Activated CD4-positive, CD25-positive, alpha-beta regulatory T cell treated with anti-CD3 and anti-CD28 coated beads, Interleukin-2, amount 50 U/mL, for 72 hours (primary cell): Measurements from ENCODE around the gene PARP6.

Experiments used
- DNase-seq: peaks from one replicate; pipeline ENCODE4 v3.0.0; 2021

The PARP6 gene

GRCh38 chr15:72272213-72272996 is at the start of gene PARP6:
Gene PARP6, minus strand, starts transcription at chr15:72272554. Its CDS starts 5,077 bp downstream, at chr15:72267477.
- DNase-seq, result peak; percentile 95

DNA sequence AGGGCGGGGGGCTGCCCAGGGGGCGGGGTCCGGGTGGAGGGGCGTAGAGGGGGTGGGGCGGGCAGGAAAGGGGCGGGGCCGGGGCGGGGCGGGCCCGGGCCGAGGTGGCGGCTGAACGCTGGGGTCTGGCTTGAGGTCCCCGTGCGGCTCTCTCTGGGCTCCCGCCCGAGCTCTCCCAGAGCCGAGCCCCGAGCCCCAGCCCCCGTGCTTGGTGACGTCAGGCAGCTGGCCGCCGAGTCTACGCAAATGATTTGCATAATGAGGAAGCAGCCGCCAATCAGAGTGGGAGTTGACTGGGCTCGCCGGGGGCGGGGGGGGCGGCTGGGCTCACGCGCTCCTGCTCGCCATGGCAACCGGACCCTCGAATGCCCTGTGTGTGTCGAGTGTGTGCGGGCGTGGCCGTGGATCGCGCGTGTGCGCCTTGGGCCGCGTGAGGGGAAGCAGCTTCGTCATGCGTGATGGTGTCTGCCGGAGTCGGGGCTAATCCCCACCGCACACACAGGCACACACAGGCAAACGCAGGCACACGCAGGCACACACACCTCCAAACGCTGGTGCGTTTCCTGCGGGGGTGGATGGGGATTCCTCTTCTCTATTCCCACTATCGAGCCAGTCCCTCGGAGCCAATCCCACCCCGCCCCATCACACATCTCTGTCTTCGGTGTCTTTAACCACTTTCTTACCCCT is 47.8 kb upstream of the PARP6 start, which contains the start of gene CELF6:
TSS of gene CELF6 (minus strand) at position 173 of the 687 bp plus-strand sequence. CDS start 283 bp downstream, outside the sequence.
- peak; percentile 60 for DNase-seq

- peak; percentile 64 for DNase-seq
Measured at GRCh38 chr15:72319360-72319984, 47.1 kb upstream of the PARP6 start.

- DNase-seq, result no peak
Measured at GRCh38 chr15:72318408-72318942, 46.1 kb upstream of the PARP6 start.

DNA sequence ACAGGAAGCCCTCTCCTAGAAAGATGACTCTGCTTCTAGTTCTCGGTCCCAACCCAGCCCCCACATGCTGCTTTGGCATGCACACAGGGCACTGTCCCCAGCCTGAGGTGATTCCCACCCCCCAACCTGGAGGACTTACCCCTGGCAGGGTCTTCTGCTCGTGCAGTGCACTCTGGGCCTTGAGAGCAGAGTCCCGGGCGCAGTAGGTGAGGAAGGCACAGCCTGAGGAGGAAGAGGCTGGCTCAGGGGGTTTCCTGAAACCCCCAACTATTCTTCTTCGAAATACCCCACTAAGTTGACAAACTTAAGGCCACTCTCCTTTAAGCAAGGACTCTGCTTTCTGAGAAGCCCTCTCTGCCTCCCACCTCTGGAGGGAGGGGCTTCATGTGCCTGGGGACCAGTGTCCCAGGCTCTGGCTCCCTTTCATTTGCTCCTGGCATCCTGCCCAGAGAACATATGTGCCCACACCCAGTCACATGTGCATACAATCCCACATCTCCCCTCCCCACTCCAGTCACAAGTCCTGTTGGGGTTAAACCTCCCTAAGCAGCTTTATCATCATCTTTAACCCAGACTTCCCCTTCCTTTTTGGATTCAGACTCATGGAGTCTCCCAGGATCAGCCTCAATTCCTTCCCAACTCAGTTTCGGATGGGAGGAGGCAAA is 43.5 kb upstream of the PARP6 start:
- no peak for DNase-seq

GRCh38 chr15:72313881-72314280 is 41.5 kb upstream of the PARP6 start:
- no peak for DNase-seq

DNA sequence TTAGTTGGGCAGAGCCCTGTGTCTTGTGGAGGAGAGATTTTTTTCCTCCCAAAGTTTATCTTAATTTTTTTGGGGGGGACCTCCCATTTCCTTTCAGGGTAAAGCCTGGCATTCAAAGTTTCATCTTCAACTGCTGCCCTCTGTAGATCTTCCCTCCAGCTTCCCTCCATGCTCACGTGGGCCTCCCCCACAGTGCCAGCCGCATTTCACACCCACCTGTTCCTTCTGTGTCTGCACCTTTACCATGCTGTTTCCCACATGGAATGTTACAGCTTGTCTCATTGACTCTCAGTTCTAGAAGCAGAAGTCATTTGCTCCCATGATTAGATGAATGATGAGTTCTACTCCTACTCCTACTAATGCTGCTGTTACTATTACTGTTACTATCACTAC is 41.1 kb upstream of the PARP6 start:
- no peak for DNase-seq

DNA sequence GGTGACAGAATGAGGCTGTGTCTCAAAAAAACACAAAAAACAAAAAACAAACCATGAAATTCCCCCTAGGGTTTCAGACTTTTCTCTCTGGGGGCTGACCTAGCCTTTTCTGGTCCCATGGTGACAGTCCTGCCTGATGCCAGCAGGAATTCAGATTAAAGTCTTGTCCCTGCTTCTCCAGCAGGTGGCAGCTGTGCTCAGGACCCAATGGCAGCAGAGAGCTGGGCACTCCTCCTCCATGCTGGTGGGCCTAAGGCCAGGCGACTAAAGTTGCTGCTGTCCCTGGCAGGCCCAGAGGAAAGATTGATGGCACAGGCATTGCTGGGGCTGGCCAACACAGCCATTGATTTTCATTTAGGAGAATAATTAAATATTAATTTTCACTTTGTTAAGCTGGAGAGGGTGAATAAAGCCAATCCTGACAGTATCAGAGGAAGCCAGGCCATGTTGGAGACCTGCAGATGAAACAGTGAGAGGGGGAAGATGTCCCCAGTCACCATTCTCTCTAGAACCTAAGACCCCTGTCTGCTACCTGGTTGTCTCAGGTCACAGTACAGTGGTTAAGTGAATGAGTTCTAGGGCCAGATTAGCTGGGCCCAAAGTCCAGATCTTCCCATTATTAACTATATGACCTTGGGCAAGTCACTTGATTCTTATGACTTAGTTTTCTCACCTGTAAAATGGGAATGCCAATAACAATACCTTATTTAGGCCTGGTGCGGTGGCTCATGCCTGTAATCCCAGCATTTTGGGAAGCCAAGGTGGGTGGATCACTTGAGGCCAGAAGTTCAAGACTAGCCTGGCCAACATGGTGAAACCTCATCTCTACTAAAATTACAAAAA is 40.5 kb upstream of the PARP6 start:
- peak; percentile 57 for DNase-seq

- no peak for DNase-seq
Measured at GRCh38 chr15:72307026-72307425, 34.7 kb upstream of the PARP6 start.

DNA sequence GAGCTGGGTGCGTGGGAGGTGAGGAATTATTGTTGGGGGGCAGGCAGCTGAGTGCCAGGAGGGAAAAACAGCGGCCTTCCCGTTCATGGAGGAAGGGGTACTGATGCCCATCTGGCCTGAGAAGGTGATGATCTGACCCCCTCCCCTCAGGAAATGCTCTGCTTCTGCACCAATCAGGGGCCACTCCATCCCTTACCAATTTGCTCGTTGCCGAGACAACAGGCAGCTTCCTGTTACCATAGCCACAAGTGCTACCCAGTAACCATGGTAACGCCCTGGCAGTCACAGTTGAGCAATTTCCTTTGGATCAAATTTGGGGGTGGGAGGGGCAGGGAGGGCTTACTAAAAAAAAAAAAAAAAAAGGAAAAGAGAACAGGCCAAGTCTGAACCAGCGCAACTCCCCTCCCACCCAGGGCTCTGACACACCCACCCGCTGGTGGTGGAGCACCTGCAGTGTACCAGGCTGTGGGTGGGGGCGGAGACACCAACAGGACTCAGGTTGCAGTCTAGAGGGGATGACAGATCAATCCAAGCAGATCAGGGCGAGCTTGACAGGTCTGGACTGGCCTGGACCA is 33.9 kb upstream of the PARP6 start:
- DNase-seq, result no peak

DNA sequence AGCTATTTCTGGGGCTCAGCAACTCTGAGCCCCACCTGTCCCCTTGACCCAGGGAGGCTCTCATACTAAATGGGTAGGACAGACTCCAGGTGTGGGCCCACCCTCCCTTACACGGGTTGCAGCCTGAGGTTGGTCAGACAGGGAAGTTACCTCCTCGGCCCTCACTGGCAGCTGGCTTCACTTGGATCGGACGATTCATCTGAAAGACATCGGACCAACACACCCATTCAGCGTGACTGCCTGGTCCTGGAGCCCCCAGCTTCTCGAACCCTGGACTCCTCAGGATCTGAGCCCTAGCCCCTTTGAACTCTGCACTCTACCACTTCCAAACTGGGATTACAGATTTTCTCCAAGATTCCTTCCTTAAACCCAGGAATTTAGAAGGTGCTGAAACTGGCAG is 32.2 kb upstream of the PARP6 start:
- no peak for DNase-seq

DNA sequence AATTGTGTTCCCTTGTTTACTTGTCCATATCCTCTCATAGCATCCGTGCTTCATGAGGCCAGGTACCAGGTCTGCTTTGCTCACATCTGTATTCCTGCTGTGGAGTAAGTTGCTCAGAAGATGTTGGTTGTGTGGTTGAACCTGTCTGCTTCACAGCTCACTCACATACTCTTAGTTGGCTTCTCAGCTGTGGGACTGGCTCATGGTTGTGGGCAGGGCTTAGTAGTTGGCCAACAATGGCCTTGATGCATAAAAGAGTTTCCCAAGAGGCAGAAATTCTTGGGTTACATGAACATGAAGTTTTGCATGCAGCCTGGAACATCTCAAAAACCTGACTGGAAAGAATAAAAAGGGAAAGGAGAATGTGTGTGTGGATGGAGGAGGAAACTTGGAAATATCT is 30.6 kb upstream of the PARP6 start:
- DNase-seq, result no peak

DNA sequence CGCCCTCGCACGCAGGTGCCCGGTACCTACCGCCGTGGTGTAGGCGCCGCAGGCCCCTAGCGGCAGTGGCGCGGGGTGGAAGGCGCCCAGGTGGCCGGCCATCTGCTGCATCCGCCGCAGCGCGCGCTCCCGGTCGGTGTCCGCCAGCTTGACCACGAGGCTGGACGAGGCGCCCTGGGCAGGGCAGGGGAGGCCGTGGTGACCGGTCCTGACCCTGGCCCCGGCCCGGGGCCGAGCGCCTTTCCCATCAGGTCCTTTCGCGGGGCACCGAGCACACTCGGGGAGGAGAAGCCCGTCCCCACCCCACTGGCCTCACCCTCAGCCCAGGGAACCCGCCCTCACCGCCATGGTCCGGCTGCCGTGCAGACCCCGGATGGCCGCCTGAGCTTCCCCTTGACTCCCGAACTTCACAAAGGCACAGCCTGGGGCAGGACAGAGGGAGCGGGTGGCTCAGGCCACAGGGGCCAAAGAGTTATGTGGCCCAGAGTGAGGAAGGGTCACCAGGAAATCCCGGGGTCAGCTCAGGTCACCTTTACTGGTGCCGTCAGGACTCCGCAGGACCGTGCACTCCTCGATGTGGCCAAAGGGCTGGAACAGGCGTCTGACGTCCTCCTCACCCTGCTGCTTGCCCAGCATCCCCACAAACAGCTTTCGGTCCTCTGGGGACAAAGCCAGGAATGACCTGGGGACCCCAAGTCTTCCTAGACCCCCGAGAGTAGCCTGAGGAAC is 17.4 kb upstream of the PARP6 start:
- DNase-seq, result no peak

- DNase-seq, result no peak
Measured at GRCh38 chr15:72288796-72289596, 16.6 kb upstream of the PARP6 start.

DNA sequence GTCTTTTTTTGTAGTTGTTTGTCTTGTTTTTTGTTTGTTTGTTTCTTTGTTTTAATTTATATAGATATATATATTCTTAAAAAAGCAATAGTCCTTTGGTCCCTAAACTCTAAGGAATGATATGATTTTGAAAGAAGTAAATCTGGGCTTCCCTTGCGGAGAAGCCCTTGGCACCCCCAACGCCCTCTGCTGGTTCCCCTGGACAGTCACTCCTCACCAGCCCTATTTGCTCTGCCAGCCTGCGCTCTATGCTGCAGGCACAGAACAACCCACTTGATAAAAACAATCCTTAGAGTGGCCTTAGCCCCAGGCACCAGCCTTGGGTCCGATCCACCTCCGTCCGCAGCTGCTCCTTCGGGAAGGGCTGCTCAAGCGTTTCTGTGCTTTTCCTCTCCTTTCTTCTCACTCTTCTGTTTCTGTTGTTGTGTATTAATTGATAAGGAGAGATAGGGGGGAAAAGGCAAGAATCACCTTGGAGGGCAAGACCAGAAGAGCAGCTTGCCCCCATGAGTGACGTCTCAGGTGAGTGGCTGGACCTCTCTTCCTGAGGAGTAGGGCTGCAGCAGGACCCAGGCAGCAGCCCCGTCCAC is 13.7 kb upstream of the PARP6 start:
- DNase-seq, result no peak

DNA sequence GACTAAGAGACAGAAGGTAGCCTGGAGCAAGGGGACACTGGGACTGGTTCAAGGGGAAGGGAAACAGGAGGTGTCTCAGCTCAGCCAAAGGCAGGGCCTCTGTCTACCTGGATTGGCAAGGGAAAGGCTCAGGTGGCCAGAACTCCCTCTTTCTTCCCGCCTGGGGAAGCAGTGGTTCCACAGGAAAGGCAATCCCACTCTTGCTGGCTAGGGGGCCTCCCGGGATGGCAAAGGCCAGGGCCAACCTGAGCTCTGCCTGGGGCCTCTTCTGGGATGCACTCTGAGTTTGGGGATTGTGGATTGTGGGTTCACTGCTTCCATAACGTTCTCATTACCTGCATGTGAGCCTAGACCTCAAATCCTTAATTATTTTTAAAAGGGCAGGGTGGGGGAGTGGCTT is 13.0 kb upstream of the PARP6 start:
- DNase-seq, result no peak

GRCh38 chr15:72284781-72285180 is 12.4 kb upstream of the PARP6 start:
- no peak for DNase-seq

DNA sequence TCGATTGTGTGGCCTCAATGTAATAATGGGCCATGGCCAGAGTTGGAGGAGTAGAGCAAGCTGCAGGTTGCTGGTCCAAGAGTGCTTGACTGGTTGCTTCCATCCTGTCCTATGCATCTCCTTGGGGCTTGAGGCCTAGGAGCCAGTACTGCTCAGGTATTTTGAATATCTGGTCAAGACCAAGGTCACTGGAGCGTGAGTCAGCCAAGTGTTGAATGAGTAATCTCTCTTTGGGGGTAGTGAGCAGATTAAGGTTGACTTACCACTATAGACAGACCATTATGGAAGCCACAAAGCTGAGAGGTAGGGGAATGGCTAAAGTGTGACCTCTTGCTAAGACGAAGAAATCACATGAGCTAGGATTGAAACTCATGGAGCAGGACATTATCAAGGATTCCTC is 9.4 kb upstream of the PARP6 start:
- DNase-seq, result no peak

- no peak for DNase-seq
Measured at GRCh38 chr15:72280751-72281150, 8.4 kb upstream of the PARP6 start.

DNA sequence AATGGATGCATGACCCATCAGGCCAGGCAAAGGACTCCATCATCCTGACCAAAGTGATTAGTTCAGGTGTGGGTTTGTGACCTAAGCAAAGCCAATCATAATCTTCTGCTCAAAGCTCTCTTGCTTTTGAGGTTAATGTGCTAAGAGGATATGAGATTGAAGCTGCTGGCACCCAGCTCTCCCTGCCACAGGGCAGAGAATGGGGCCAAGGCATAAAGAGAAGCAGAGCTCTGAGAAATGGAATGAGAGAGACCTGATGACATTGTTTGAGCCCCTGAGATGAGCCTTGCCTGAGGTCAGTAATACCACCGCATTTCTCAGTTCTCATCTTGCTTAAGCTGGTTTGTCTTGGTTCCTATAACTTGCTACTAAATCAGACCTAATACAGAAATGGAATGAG is 6.4 kb upstream of the PARP6 start:
- DNase-seq, result no peak
